ENCODE results near the gene DUSP9. TPM values are rescaled to one million over a fixed set of nuclear protein-coding genes. Genes with fewer than 3 reads are reported as not detected.

The DUSP9 gene, protein sequence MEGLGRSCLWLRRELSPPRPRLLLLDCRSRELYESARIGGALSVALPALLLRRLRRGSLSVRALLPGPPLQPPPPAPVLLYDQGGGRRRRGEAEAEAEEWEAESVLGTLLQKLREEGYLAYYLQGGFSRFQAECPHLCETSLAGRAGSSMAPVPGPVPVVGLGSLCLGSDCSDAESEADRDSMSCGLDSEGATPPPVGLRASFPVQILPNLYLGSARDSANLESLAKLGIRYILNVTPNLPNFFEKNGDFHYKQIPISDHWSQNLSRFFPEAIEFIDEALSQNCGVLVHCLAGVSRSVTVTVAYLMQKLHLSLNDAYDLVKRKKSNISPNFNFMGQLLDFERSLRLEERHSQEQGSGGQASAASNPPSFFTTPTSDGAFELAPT
- total RNA-seq (2021) = 2.3 and 2.4 TPM in 2 replicates
- long read RNA-seq = 0 reads

DNA sequence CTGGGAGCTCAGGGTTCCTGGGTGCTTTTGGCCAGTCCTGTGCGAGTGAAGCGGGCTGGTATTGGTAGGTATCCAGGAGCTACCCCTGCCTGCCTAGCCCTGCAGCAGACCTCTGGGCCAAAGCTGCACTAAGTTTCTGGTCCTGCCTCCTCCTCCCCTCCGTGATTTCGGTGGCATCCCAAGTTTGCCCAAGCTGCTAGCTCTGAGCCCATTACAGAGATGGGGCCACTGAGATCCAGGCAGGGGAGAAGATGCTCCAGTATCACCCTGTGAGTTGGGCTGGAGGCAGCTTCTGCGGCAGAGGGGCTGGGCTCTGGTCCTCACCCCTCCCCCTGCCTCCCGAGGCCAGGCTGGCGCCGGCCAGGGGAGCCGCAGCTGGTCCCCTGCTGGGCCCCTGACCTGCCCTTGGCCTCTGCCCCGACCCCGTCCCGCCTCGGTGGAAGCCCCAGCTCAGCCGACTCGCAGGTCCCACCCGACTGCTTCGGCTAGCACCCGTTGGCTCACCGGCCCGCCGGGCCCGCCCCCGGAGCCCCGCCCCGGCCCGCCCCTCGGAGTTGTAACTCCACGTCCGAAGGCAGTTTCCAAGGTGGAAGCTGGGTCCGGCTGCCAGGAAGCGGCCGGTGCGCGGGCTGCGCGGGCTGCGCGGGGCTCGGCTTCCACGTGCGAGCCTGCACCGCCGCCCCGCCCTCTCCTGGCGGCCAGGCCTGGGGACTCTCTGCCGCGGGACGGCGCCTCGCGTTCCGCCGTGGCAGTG, at the start of gene DUSP9:
DUSP9 (plus strand) TSS at position 584 of the 754 bp plus-strand sequence. CDS start 751 bp downstream, outside the sequence.
- Histone ChIP-seq H3K56ac (ENCODE audit: insufficient read length, low read depth, low read length) (no peak within 1 kb of the TSS), H3K27me3 (ENCODE audit: insufficient read depth, low read length) (peaks cover 54% of the 10 kb centered on the region)
- WGBS (ENCODE audit: extremely low coverage, insufficient read length, low lambda C conversion rate) = no CpG with 5 or more reads among the region's 53 CpGs

More for the DNA sequence above, at the start of gene DUSP9:
- Mint-ChIP-seq H3K27me3 (ENCODE audit: low read depth) (peaks cover 66% of the 10 kb centered on the region), H3K27ac (no peak within 1 kb of the TSS), H3K36me3 (ENCODE audit: insufficient read depth in 1 of 3, low read depth in 3 of 3) (peaks cover 0 to 4% (median 0%) of the 10 kb centered on the region in 3 experiments; a peak in 2 of 7 replicates), H3K4me3 (peak within 1 kb of the TSS in 1 of 2 experiments; percentile 65; a peak in 2 of 5 replicates), H3K4me1 (peaks cover 5 to 8% of the 10 kb centered on the region in 2 experiments), H3K9me3 (peaks cover 47 to 62% of the 10 kb centered on the region in 2 experiments)
- peaks cover 2% of the 10 kb centered on the region for H4K20me1 ChIP-seq (ENCODE audit: control insufficient read depth, insufficient read depth, insufficient read length)
- H2BK20ac ChIP-seq (ENCODE audit: low read depth, low read length, poor library complexity, severe bottlenecking) = no peak within 1 kb of the TSS
- no peak within 1 kb of the TSS for H3T11ph ChIP-seq (ENCODE audit: low read length)
- no peak within 1 kb of the TSS for H2BK5ac ChIP-seq (ENCODE audit: insufficient read length, low read length)
- H2AK5ac ChIP-seq (ENCODE audit: insufficient read length, low read length) = no peak within 1 kb of the TSS
- H3K23me2 ChIP-seq (ENCODE audit: insufficient read length, low read depth, low read length, poor library complexity, severe bottlenecking) = peaks cover 14% of the 10 kb centered on the region
- H3K4me1 ChIP-seq (ENCODE audit: insufficient read depth, low read length) = no peaks in the 10 kb centered on the region; the same call in 1 of the 2 replicates
- H2AFZ ChIP-seq (ENCODE audit: low read length) = no peak within 1 kb of the TSS
- no peak within 1 kb of the TSS for H4K91ac ChIP-seq (ENCODE audit: insufficient read length, low read depth, low read length)
- no peak within 1 kb of the TSS for H2BK120ac ChIP-seq (ENCODE audit: low read depth, low read length, poor library complexity, severe bottlenecking)
- TF ChIP-seq, protein P1, sequence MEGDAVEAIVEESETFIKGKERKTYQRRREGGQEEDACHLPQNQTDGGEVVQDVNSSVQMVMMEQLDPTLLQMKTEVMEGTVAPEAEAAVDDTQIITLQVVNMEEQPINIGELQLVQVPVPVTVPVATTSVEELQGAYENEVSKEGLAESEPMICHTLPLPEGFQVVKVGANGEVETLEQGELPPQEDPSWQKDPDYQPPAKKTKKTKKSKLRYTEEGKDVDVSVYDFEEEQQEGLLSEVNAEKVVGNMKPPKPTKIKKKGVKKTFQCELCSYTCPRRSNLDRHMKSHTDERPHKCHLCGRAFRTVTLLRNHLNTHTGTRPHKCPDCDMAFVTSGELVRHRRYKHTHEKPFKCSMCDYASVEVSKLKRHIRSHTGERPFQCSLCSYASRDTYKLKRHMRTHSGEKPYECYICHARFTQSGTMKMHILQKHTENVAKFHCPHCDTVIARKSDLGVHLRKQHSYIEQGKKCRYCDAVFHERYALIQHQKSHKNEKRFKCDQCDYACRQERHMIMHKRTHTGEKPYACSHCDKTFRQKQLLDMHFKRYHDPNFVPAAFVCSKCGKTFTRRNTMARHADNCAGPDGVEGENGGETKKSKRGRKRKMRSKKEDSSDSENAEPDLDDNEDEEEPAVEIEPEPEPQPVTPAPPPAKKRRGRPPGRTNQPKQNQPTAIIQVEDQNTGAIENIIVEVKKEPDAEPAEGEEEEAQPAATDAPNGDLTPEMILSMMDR (conservative IDR thresholded peaks at IDR 0.05) = no peak
- H4K5ac ChIP-seq (ENCODE audit: insufficient read length, low read depth, low read length) = no peak within 1 kb of the TSS
- no peak within 1 kb of the TSS for H2BK15ac ChIP-seq (ENCODE audit: low read depth, low read length)
- no peak within 1 kb of the TSS for H2BK12ac ChIP-seq (ENCODE audit: insufficient read length, low read depth, low read length)
- H3K14ac ChIP-seq (ENCODE audit: insufficient read depth, low read length) = no peak within 1 kb of the TSS
- no peak within 1 kb of the TSS for H3K9ac ChIP-seq (ENCODE audit: extremely low read depth, insufficient read length, low read length)
- no peak within 1 kb of the TSS for H3K27ac ChIP-seq (ENCODE audit: insufficient read length, low read depth, low read length)
- peak within 1 kb of the TSS; percentile 9 for H3K4me2 ChIP-seq (ENCODE audit: insufficient read depth, insufficient read length, low read length)
- no peak within 1 kb of the TSS for H3K4ac ChIP-seq (ENCODE audit: low read depth, low read length)
- no peak within 1 kb of the TSS for H3K18ac ChIP-seq (ENCODE audit: insufficient read length, low read depth, low read length)
- DNase-seq = peak; percentile 80
- no peak within 1 kb of the TSS for H4K8ac ChIP-seq (replicated peaks; ENCODE audit: insufficient read length, low read depth, low read length)
- H3K9me3 ChIP-seq (ENCODE audit: control insufficient read depth, low read depth, low read length) = peaks cover 27% of the 10 kb centered on the region
- H3K79me1 ChIP-seq (ENCODE audit: insufficient read depth, low read depth, low read length, poor library complexity, severe bottlenecking) = no peaks in the 10 kb centered on the region
- no peak within 1 kb of the TSS for H3K23ac ChIP-seq (ENCODE audit: insufficient read length, low read depth, low read length)
- H3K79me2 ChIP-seq (ENCODE audit: insufficient read depth, low read length) = no peaks in the 10 kb centered on the region
